Transverse colon (tissue), 4 donors: ENCODE results near the gene AFAP1L2. TPM values are rescaled to one million over a fixed set of nuclear protein-coding genes. Genes with fewer than 3 reads are reported as not detected.

ENCODE experiments used
- DNase-seq: peaks from one replicate; pipeline ENCODE4 v3.0.0-alpha.2; 2019
- H3K27ac ChIP-seq, 4 donors: fragments of 200-600 bp; sonication (generic); 2 replicates each; pipeline ENCODE4 v1.5.1; 2016 to 2018; ENCODE audit warnings: inconsistent platforms in 4 of 4
- H3K27me3 ChIP-seq: fragments of 200-600 bp; sonication (generic); 2 replicates; pipeline ENCODE4 v1.5.1; 2017; ENCODE audit warnings: inconsistent platforms
- H3K36me3 ChIP-seq, 4 donors: fragments of 200-600 bp; sonication (generic); 2 replicates each; pipeline ENCODE4 v1.5.1; 2017 to 2019; ENCODE audit warnings: inconsistent platforms in 4 of 4
- H3K4me1 ChIP-seq, 4 donors: fragments of 200-600 bp; sonication (generic); 2 replicates each; pipeline ENCODE4 v1.5.1; 2017 to 2020; ENCODE audit warnings: inconsistent platforms in 4 of 4
- H3K4me3 ChIP-seq, 4 donors: fragments of 200-600 bp; sonication (generic); 1 replicate in 1 of 4; 2 replicates in 3 of 4; pipeline versions ENCODE4 v1.5.1 to v1.6.1; 2017 to 2019; ENCODE audit warnings: inconsistent platforms in 4 of 4
- H3K9me3 ChIP-seq, 2 donors: fragments of 200-600 bp; sonication (generic); 2 replicates each; pipeline ENCODE4 v1.5.1; 2017 to 2019; ENCODE audit warnings: inconsistent platforms in 2 of 2
- CTCF ChIP-seq, 5 experiments: fragments of 200-600 bp in 3 of 5; fragments of 450-650 bp in 2 of 5; sonication (generic) in 3 of 5; IDR thresholded peaks; 1 replicate in 2 of 5; 2 replicates in 3 of 5; pipeline ENCODE4 v1.5.1; 2016 to 2017; ENCODE audit warnings: antibody characterized with exemption in 5 of 5, inconsistent platforms in 3 of 5, mild to moderate bottlenecking in 2 of 5, moderate library complexity in 1 of 5
- EP300 ChIP-seq: sonication (generic); formaldehyde crosslinking; IDR thresholded peaks from one replicate; pipeline ENCODE4 v1.6.1; 2017; ENCODE audit warnings: antibody characterized with exemption, low read depth
- POLR2A ChIP-seq: fragments of 450-650 bp; IDR thresholded peaks from one replicate; pipeline ENCODE4 v1.6.1; 2016; ENCODE audit warnings: antibody characterized with exemption, mild to moderate bottlenecking, moderate library complexity
- POLR2AphosphoS5 ChIP-seq, 3 donors: sonication (generic); formaldehyde crosslinking; IDR thresholded peaks; one replicate each; pipeline ENCODE4 v1.6.1; 2016; ENCODE audit warnings: antibody characterized with exemption in 3 of 3
- WGBS, 2 donors: methylation state at CpG; one replicate each; pipeline ENCODE4 v1.1.5; 2018; ENCODE audit warnings: low coverage in 1 of 2; 5-methylcytosine and 5-hydroxymethylcytosine counted together
- in situ Hi-C, 4 donors: fragments of 200-750 bp; cut with MboI; loops; one replicate each; pipeline versions ENCODE4 v1.15.0 to v1.15.1; 2017; ENCODE audit warnings: low sequenced_read_pairs in 3 of 4, low pct_ligation_motif_present in 1 of 4, low pct_unique_long_range_greater_than_20kb in 1 of 4
- intact Hi-C: fragments of 100-400 bp; cut with DNase I; formaldehyde crosslinking; loops from one replicate; pipeline ENCODE4 v1.15.1; 2023; ENCODE audit warnings: low total_unique reads
- total RNA-seq, 4 donors: library from RNA; depleted of rRNA; stranded (reverse); fragments of >200 nt; gene quantifications; one replicate each; pipeline ENCODE4 v1.1.0, GENCODE V29; 2016

Gene AFAP1L2
- total RNA-seq, 4 donors from 2014 or later = 12.2 to 42.6 (median 13.2) TPM

GRCh38 chr10:114429581-114430335, 25.5 kb upstream of the AFAP1L2 start:
- WGBS, 2 donors = 87 to 95% methylated on average over 4 to 9 of the region's 9 CpGs
- no peaks in the 10 kb centered on the region for H3K27me3 ChIP-seq
- H3K4me3 ChIP-seq = no peak overlapping the region
- in situ Hi-C loops = loop anchor here in 3 of 4 donors (10.0 to 25.0 kb wide), 2 partner anchors 115 to 117 kb away; no protein-coding TSS in a partner anchor
- TF ChIP-seq POLR2A (no peak), POLR2AphosphoS5 (IDR thresholded peaks at IDR 0.05) (no peak), EP300 (no peak)
- no peak for DNase-seq
- H3K36me3 ChIP-seq = peaks cover 0 to 2% (median 0%) of the 10 kb centered on the region in 4 donors
- no peak overlapping the region for H3K27ac ChIP-seq
- H3K9me3 ChIP-seq = no peaks in the 10 kb centered on the region
- H3K4me1 ChIP-seq = no peaks in the 10 kb centered on the region
- intact Hi-C loops = no loop called here

- H3K27ac ChIP-seq = no peak overlapping the region
- WGBS, 2 donors = 79% methylated on average over 9 of the region's 9 CpGs; no CpG with 5 or more reads in 1 of the 2 donors
- in situ Hi-C loops = loop anchor here in 2 of 4 donors (25.0 kb wide), 1 partner anchor 115 kb away; no protein-coding TSS in a partner anchor
- H3K4me1 ChIP-seq = no peaks in the 10 kb centered on the region
- intact Hi-C loops = no loop called here
- TF ChIP-seq EP300 (no peak), CTCF (IDR thresholded peaks at IDR 0.05) (no peak), POLR2AphosphoS5 (IDR thresholded peaks at IDR 0.05) (no peak), POLR2A (no peak)
- no peaks in the 10 kb centered on the region for H3K9me3 ChIP-seq
- no peaks in the 10 kb centered on the region for H3K36me3 ChIP-seq
- H3K27me3 ChIP-seq = no peaks in the 10 kb centered on the region
- no peak for DNase-seq
- H3K4me3 ChIP-seq = no peak overlapping the region
Measured at GRCh38 chr10:114427124-114427852, 23.0 kb upstream of the AFAP1L2 start.

DNA sequence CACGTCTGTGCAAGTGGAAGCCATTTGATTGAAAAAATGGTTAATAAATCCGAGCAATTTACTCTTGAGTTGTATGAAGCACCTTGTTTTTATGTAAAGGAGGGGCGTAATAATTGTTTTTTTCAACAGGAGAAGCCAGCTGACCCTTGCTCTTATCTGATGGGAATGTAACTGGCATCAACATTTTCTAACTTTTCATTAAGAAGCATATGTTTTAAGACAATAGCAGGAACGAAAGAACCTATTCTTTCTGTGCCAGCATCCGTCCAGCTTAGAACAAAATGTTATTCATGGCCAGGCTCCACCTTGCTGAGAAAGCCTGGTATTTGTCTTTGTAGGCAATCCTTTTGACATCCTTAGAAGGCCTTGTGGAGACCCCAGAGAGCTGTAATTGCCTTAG, 22.2 kb upstream of the AFAP1L2 start:
- intact Hi-C loops = no loop called here
- in situ Hi-C loops = loop anchor here in 2 of 4 donors (25.0 kb wide), 1 partner anchor 114 kb away; no protein-coding TSS in a partner anchor
- 69 to 74% methylated on average over 5 of the region's 5 CpGs for WGBS, 2 donors

GRCh38 chr10:114420811-114421485, 16.6 kb upstream of the AFAP1L2 start:
- intact Hi-C loops (no loop called here), in situ Hi-C loops (no loop called here)
- Histone ChIP-seq H3K4me3 (no peak overlapping the region), H3K9me3 (no peaks in the 10 kb centered on the region), H3K36me3 (no peaks in the 10 kb centered on the region), H3K27me3 (peaks cover 9% of the 10 kb centered on the region), H3K4me1 (no peaks in the 10 kb centered on the region), H3K27ac (no peak overlapping the region)
- TF ChIP-seq POLR2AphosphoS5 (IDR thresholded peaks at IDR 0.05) (no peak), CTCF (IDR thresholded peaks at IDR 0.05) (no peak), POLR2A (no peak), EP300 (no peak)
- DNase-seq = no peak
- 68 to 89% methylated on average over 3 to 4 of the region's 4 CpGs for WGBS, 2 donors

More for the DNA sequence above, 22.2 kb upstream of the AFAP1L2 start:
- Histone ChIP-seq H3K4me1 (no peaks in the 10 kb centered on the region), H3K4me3 (no peak overlapping the region), H3K27me3 (no peaks in the 10 kb centered on the region), H3K9me3 (no peaks in the 10 kb centered on the region), H3K36me3 (no peaks in the 10 kb centered on the region), H3K27ac (no peak overlapping the region)
- TF ChIP-seq EP300 (no peak), POLR2AphosphoS5 (IDR thresholded peaks at IDR 0.05) (no peak), POLR2A (no peak), CTCF (IDR thresholded peaks at IDR 0.05) (no peak)
- DNase-seq = no peak
